GM18508 (cell line): ENCODE measurements around the gene SIRT3.

ENCODE experiments used
- ATAC-seq: cut with Tn5 transposase; IDR thresholded peaks from one replicate; pipeline ENCODE4 v1.9.1; 2021; ENCODE audit warnings: moderate number of reproducible peaks; ENCODE audit not compliant: insufficient read depth, unreplicated experiment

Gene SIRT3

GRCh38 chr11:235997-236773 is at the start of gene SIRT3:
Gene SIRT3, minus strand, starts transcription at chr11:236342. Its CDS starts 14 bp downstream, at chr11:236328.
- ATAC-seq: peak; percentile 34

- no peak for ATAC-seq
Measured at GRCh38 chr11:285894-286220, 49.7 kb upstream of the SIRT3 start.

- ATAC-seq: no peak
Measured at GRCh38 chr11:285021-285893, 49.1 kb upstream of the SIRT3 start.

- ATAC-seq: no peak
Measured at GRCh38 chr11:284105-285020, 48.2 kb upstream of the SIRT3 start.

- ATAC-seq: no peak
Measured at GRCh38 chr11:283405-284104, 47.4 kb upstream of the SIRT3 start.

- no peak for ATAC-seq
Measured at GRCh38 chr11:282630-283360, 46.7 kb upstream of the SIRT3 start.

GRCh38 chr11:282171-282570 is 46.0 kb upstream of the SIRT3 start:
- ATAC-seq: no peak

- ATAC-seq: no peak
Measured at GRCh38 chr11:281486-282161, 45.5 kb upstream of the SIRT3 start.

- ATAC-seq: no peak
Measured at GRCh38 chr11:280706-281485, 44.8 kb upstream of the SIRT3 start.

- ATAC-seq: no peak
Measured at GRCh38 chr11:279966-280705, 44.0 kb upstream of the SIRT3 start.

- ATAC-seq: no peak
Measured at GRCh38 chr11:279040-279965, 43.2 kb upstream of the SIRT3 start.

GRCh38 chr11:278001-278951 is 42.1 kb upstream of the SIRT3 start, which contains the start of gene NLRP6:
Gene NLRP6, plus strand, starts transcription at chr11:278407. Its CDS starts 163 bp downstream, at chr11:278570.
- no peak for ATAC-seq

GRCh38 chr11:276219-276618 is 40.1 kb upstream of the SIRT3 start:
- ATAC-seq: no peak

GRCh38 chr11:272931-273198 is 36.7 kb upstream of the SIRT3 start:
- ATAC-seq: no peak

- no peak for ATAC-seq
Measured at GRCh38 chr11:272195-272930, 36.2 kb upstream of the SIRT3 start.
